OCI-M2 (cell line): Measurements from ENCODE around the gene PRRG4.
"Not testable (repeated sequence)": the region's sequence is repeated elsewhere in the genome, so short reads cannot be mapped to it uniquely, and the experiment has no call there.

Source experiments
- DNase-seq: peaks from one replicate; lab custom pipeline; 2025; ENCODE audit not compliant: unreplicated experiment; lab: John Stamatoyannopoulos, UW

The PRRG4 gene

DNA sequence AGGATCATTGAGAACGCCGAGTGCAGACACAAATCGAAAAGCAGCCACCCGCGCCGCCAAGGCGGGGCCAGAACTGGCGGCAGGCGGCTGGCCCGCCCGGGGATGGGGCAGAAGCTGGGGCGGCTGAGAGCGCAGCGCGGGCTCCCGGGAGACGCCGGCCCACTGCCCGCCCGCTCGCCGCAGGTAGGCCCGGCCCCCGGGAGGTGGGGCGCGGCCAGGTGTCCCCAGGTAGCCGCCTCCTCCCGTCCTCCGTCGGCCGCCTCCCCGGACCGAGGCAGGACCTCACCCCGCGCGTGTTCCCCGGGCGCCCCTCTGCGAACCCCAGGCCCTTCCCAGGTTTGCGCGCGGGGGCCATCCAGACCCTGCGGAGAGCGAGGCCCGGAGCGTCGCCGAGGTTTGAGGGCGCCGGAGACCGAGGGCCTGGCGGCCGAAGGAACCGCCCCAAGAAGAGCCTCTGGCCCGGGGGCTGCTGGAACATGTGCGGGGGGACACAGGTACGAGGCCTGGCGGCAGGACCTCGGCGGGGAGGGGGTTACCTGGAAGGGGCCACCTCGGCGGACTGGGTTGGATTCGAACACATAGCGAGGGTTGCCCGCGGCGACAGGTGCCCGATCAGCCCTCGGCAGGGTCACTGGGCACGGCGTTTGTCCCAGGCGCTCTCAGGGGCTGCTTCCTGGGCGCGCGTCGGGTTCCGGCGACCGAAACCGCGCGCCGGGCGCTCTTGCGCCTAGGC is at the start of gene PRRG4:
PRRG4 (plus strand) TSS at position 248 of the 733 bp plus-strand sequence. CDS start 603 bp downstream, outside the sequence.
- no peak for DNase-seq

DNA sequence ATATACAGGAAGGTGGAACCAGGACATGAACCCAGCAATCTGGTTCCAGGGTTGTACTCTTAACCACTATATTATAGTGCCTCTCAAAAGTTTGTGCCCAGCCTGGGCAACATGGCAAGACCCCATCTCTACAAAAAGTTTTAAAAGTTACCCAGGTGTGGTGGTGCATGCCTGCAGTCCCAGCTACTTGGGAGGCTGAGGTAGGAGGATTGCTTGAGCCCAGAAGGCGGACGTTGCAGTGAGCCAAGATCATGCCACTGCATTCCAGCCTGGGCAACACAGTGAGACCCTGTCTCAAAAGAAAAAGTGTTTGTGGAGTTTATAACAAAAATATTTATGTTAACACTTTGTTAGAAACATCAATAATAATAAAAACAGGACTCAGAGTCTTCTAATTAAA is 48.9 kb upstream of the PRRG4 start:
- DNase-seq: not testable (repeated sequence)

DNA sequence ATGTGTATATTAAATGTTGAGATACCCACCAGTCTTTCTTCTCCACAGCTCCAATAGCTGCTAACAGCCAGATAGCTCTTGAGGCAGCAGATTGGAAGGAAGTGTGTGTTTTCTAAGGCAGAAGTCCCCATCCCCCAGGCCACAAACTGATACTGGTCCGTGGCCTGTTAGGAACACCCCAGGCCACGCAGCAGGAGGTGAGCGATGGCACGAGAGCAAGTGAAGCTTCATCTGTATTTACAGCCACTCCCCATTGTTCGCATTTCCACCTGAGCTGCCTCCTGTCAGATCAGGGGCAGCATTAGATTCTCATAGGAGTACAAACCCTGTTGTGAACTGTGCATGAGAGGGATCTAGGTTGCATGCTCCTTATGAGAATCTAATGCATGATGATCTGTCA is 48.0 kb upstream of the PRRG4 start:
- no peak for DNase-seq

DNA sequence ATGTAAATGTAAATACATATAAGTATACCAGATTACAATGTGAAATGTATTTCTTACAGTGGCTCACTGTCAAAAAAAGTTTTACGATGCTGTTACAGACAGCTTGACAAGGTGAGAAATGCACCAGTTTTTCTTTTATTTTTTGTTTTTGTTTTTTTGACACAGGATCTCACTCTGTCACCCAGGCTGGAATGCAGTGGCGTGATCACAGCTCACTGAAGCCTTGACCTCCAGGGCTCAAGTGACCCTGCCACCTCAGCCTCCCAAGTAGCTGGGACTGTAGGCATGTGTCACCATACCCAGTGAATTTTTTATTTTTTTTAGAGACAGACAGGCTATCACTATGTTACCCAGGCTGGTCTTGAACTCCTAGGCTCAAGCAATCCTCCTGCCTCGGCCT is 44.5 kb upstream of the PRRG4 start:
- DNase-seq: no peak

DNA sequence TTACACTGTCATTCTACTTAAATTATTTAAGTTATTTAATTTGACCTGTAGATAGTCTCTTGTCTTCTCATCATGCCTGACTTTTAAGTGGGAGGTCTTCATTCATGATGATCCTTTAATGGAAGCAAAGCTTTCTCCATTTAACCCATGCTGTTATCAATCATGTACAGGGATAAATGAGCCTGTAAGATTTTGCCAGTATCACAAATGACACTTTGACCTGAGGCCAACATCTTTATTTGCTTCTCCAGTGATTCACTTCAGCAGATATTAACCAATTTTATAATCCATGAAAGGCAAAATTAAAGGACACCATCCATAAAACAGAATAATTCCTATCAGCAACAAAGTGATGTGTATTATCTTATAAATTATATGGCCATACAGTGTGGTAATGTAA is 42.9 kb upstream of the PRRG4 start:
- DNase-seq: no peak

DNA sequence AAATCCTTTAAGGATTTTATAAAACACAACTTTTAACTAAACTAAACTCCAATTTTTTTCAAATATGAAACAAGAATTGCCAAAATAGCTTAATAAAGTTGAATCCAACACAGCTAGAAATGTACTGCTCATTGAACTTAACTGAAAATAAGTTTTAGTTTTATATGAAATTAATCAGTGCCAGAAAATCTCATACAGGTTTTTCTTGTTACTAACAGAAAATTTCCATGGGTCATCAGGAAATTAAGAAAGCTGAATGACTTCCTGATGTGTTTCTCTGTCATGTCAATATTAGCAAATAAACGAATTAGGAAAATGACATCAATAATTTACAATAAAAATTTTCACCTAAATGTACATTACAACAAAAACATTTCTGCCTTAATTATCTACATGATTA is 38.8 kb upstream of the PRRG4 start:
- no peak for DNase-seq

DNA sequence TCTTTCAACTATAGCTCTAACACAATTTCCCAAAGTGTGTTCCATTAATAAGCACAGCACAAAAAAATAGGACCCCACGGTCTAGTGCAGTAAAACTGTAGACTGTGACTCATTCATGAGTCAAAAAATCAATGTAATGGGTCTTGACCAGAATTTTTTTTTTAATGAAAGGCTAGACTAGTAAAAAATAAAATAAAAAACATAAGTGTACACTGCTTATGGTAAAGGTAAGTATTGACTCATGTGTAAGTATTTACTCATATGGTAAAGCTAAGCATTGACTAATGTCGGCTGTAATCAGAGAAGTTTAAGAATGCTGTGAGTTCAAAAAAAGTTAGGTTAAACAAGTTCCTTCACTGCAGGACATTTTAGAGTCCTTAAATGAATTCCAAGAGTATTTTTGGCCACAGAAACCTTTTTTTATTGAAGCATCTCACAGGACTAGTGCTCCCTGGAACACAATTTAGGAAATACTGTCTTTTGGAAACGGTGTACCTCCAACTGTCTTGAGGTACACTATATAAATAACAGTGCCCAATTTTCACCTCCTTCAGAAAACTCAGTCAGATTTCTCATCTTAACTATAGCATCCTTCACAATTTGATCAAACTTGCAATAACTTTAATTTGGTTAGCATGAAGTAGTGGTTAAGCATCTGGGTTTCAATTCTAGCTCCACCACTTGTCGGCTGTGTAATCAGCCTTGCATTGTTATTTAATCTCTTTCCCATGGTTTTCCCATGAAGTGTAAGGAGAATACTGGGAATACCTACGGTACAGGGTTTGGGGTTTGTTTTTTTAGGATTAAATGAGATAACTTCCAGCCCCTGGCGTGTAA is 37.4 kb upstream of the PRRG4 start:
- DNase-seq: no peak

DNA sequence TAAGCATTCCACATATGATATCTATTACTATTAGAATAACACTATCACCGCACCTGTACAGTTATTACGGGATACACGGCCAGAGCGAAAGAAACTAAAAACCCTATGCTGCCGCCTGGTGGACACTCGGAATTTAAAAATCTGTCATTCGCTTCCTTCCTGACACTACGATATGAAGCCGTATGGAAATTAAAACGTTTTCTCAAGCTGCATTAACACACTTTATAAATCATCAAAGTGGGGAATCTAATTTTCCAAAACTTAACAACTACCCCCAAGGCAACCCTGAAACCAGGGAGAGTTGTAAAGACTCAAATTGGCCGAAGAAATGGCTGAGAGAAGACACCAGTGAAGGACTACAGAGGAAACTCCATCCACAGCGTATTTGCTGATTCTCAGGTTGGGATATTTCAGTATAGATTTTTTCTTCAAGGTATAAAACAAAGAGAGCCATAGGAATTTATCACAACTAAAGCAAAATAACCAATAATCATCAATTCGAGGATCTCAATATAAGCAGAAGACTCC is 36.7 kb upstream of the PRRG4 start:
- peak; percentile 60 for DNase-seq

DNA sequence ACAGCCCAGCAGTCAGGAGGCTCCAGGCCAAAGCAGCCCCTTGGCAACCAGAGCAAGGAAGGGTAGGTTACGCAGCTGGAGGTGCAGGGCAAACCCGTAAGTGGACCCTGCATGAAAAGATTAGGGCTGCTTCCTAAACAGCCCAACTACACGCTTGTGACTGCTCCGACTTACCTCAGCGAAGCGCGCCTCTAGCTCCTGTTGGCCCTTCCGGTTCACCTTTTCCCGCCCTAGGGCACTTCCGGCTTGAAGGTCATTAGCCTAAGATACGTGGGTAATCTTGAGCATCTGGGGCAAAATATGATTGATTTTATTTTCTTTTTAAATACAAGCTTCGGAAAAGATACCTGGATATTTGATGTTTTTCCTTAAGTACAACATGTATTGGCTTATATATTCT is 35.3 kb upstream of the PRRG4 start, which contains the start of gene CCDC73:
CCDC73 (minus strand) TSS at position 224 of the 400 bp plus-strand sequence. CDS start 34,419 bp downstream, outside the sequence.
- no peak for DNase-seq

DNA sequence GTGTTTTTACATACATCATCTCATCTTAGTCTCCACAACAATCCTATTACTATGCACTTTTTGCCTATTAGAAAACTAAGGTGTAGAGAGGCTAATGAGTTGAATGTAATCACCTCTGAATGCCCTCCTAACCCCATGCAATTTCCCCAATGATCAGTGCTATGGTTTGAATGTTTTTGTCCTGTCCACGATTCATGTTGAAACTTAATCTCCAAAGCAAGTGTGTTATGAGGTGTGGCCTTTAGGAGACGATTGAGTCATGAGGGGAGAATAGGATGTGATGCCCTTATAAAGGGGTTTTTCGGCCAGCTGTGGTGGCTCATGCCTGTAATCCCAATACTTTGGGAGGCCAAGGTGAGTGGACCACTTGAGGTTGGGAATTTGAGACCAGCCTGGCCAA is 33.3 kb upstream of the PRRG4 start:
- DNase-seq: no peak

DNA sequence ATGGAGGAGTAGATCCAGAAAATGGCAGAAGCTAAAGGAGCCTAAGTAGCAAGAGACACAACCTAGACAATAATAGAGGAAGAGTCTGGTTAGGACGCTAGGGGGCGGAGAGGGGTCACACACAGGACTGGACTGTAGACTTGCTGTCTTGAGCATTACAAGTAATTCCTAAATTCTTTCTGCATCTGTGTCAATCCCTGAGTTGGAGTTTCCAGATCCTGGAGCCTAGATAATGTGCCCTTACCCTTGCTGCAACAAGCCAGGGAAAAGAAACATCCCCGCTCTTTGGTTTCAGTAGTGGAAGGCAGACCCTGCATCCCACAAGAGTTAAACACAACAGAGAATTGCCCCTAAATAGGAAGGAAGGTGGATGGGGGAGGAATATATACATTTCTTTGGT is 20.4 kb upstream of the PRRG4 start:
- DNase-seq: peak; percentile 50

DNA sequence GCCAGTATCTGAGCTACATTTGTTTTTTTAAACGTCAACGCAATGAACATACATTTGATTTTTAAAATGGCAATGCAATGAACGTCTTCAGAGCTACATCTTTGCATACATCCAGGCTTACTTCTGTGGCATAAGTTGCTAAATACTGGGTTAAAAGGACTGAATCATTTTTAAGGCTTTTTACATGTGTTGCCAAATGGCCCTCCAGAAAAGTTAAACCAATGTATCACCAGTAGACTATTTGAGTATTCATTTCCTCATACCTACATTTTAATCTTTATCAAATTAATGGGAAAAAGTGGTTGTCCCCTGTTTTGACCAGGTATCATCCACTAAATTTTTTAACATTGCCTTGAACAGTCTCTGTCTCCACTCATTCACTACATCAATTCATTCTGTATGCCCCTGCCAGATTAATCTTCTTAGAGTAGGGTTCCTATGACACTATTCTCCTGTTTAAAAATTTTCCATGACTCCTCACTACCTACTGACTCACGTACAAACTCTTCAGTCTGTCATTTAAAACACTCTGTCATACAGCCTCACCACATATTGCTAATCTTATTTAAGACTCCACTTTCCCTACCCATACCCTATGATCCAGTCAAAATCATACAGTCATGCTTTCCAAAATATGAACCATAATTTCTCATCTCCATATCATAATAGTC is 12.4 kb upstream of the PRRG4 start:
- no peak for DNase-seq

DNA sequence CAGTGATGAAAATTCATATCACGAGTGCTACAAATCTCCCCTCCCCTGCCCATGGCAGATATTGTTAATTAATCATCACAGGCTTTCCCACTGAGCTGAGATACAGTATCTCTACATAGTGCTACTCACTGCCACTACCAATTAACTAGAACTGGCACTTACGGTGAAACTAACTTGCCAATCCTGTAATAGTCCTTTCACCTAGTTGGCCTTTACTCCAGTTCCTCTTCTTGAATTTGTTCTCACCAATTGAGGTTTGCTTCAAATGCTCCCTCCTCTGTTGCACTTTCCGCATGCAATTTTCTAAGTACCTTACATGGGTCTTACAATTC is 11.9 kb upstream of the PRRG4 start:
- no peak for DNase-seq

DNA sequence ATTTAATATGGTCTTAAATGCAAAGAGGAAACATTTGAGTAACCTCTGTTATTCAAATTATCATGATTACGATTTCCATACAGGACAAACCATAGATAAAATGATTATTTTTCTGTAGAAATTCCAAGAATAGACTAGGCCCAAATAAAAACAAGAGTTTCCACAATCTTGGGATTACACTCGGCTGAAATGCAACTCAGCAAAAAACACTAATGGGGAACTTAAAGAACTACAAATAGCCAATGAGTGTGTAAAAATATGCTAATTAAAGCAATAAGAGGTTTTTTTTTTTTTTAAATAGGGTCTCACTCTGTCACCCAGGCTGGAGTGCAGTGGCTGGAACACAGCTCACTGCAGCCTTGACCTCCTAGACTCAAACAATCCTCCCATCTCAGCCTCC is 10.5 kb upstream of the PRRG4 start:
- no peak for DNase-seq

DNA sequence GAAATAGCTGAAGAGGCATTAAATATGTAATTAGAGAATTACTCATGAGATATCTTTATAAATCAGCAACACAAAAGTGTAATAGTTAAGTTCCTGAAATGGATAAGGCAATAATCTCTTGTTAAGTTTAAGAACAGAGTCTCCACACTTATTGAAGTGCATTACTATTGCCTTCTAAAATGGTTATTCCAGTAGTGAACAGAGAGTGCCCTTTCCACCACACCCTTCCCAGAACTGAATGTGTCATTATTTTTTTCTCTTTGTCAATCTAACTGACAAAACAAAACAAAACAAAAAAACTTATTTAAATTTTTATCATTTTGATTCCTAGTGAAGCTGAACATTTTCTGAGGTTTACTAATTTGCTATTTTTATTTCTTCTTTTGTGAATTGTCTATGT is 9.2 kb upstream of the PRRG4 start:
- no peak for DNase-seq

DNA sequence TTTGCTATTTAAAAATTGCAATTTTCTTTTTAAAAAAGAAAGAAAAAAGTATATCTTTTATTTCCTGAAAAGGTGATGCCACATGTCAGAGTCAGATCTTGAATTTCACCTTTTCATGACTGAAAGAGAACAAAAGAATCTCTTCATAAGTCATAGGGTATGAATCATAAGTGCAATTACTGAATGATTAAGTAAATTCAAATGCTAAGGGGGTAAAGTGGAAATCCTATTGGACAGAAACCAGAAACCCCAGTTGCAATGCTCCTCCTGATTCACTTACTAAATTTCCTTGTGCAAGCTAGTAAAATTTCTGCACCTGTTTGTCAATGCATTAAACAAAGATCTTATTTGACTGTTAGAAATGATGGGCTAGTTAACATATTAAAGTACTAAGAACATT is 8.2 kb upstream of the PRRG4 start:
- no peak for DNase-seq

DNA sequence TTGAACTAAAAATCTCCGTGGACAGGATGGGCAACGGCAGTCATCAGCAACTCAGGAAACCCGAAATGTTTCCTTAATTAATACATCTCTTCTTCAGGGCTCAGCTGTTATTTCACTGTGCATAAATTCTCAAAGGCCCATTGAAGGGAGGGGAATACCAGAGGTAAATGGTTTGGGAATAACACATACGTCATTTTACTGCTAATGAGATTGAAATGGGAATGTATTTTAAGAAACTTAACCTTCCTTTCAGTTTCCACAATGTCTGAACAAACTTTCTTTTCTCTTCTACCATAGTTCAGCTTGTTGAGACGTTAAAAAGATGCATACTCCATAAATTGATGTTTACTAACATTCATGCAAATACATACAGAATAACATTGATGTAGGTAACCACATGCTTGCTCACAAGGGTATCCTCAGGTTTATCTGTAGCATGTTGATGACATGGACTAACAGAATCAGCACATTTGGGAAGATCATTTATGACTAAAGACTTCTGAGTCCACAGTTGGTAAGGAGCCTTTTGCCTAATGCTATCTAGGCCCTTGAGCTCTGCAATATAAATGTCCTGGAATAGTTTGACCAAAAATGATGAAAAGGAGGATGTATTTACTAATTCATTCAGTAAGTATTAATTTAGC is 7.7 kb upstream of the PRRG4 start:
- DNase-seq: no peak

DNA sequence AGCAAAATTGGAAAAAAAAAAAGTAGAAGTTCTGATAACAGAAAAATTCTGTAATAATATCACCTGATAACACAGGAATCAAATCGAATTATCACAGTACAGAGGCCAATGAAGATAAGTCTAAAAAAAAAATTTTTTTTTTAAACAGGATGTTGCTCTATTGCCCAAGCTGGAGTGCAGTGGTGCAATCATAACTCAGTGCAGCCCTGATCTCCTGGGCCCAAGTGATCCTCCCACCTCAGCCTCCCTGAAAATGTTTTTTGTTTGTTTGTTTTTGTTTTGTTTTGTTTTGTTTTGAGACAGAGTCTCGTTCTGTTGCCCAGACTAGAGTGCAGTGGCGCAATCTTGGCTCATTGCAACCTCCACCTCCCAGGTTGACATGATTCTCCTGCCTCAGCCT is 6.1 kb upstream of the PRRG4 start:
- not testable (repeated sequence) for DNase-seq

DNA sequence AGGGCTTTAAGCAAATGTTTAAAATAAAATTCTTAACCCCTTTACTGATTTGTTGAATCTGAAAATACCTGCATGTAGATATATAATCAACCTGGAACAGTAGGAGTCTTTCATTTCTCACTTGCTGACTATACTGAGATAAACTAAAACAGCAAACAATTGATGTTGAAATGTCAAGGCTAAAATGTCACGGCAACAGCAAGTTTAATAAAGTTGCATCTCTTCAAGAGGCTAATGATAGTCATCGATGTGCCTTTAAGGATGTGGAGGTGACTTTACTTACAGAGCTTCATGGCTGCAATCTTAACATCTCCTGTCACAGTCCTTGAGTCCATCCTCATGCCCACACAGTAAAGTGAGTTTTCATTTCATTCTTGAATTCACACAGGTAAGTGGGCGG is 3.6 kb upstream of the PRRG4 start:
- no peak for DNase-seq

DNA sequence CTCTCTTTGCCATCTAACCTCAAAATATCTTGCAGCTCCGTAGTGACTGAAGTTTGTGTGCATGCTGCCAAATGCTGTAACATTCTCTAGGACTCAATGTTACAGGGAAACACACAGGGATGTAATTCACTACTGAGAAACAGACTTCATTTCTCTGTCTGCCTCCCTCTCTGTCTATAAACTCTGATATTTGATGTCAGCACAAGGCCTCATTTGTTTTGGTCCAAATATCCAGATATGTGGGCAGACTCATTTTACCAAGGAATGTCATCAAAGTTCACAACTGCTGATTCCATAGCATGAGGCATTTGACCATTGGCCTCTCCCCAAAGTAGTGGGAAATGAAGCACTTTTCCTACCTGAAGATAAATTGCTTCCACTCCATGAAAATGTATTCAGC is 2.5 kb upstream of the PRRG4 start:
- no peak for DNase-seq

DNA sequence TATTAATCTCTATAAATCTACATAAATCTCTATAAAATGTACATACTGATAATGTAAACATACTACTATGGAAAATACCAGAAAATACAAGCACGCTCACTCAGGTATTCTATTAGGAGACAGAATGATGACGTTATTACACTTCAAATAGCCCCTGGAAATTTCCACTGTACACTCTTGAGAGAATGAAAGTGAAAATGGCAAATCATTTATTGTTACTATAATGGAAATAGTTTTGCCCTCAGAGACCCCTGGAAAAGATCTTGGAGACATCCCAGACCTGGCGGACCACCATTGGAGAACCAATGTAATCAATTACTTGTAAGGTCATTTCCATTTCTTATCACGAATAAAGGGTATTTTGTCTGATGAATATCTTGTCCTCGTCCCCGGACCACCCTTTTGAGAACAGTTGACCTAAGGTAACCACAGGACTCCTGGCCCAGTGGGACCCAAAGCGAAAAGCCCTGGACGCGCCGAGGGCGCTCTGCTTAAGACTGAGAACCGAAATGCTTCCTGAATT is 509 bp upstream of the PRRG4 start:
- no peak for DNase-seq
